GM21529 (cell line): ENCODE measurements around the gene LAMB1.

Source experiments
- ATAC-seq: cut with Tn5 transposase; IDR thresholded peaks from one replicate; pipeline ENCODE4 v1.9.1; 2021; ENCODE audit not compliant: unreplicated experiment

The LAMB1 gene

DNA sequence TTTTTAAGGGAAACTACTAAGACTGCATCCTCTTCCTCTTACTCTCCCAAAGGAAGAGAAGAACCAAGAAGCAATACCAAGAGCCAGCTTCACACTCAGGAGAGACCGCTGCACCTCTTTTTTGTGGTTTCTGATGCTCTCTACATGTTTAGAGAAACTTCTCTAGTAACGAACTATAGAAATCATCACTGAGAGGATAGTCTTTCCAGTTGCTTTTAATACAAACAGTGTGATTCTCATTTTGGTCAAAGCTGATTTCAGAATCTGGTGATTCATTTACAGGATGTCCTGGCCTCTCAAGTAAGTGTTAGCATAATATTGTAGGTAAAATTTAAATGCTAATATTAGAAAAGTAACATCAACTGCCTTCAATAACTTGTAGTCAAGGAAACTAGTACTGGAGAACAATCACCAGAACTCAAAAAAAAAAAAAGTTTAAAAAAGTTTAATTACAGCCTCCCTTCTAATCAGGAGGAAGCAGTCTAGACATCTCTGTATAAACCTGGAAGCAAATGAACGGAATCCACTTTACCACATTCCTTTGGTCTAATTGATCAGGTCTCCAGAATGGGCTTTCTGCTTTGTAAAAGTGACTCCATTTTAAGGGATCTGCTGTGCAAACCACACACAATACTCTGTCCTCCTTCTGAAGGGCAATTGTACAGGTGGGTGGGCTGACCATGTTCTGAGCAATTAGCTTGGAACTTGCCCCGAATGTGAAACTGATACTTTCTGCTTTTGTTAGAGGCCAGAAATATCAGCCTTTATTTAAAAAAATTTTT is 3.0 kb downstream of the LAMB1 start:
- no peak for ATAC-seq

- ATAC-seq, result no peak
Measured at GRCh38 chr7:107998660-107999480, 4.1 kb downstream of the LAMB1 start.

DNA sequence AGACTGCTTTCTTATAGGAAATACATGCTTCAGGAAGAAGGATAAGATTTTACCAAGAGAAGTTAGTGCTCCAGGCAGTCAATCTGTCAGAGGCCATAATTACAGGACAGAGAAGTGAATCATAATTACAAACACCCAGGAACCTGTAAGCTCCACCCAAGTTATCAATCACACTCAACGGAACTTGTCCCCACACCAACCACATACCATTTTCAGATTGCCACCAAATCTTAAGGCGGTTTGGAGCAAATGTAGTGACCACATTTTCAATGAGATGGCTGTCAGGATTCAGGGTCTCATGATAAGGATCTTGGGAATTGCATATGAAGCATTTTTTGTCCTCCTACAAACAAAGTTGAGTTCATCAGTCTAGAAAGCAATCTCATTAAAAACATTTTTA is 4.8 kb downstream of the LAMB1 start:
- no peak for ATAC-seq

DNA sequence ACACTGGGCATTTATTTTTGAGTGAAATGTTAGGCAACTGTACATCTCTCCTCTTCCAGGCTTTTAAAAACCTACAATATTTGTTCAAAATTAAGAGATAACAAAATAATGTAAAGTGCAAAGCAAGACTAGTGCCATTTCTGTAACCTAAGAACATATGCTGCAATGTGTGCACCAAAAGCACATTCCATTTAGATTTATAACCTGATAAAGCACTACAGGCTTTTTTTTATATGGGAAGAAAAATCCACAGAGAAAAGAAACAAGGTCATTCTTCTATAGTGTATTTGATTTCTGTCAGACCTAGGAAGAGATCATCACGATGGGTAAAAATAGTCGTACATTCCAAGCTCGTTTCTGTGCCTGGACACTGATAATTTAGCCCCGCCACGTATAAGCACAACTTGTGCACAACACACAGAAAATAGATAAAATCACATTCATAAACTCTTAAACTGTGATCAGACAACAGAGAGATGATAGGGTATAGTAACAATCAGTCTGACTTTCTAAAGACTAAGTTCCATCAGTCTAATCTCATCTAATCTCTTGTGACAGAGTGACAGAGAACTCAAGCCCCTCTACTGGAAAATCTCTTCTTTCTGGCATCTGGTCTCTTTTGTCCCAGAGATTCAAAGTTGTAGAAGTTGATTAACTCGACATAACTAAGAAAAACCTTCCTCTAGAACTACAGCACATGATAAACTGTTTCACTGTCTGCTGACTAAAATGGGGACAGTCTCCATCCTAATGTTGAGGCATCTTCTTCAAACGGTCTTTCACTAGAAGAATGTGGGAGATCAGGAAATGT is 6.7 kb downstream of the LAMB1 start:
- no peak for ATAC-seq

GRCh38 chr7:107995184-107996071 is 7.5 kb downstream of the LAMB1 start:
- ATAC-seq, result no peak

DNA sequence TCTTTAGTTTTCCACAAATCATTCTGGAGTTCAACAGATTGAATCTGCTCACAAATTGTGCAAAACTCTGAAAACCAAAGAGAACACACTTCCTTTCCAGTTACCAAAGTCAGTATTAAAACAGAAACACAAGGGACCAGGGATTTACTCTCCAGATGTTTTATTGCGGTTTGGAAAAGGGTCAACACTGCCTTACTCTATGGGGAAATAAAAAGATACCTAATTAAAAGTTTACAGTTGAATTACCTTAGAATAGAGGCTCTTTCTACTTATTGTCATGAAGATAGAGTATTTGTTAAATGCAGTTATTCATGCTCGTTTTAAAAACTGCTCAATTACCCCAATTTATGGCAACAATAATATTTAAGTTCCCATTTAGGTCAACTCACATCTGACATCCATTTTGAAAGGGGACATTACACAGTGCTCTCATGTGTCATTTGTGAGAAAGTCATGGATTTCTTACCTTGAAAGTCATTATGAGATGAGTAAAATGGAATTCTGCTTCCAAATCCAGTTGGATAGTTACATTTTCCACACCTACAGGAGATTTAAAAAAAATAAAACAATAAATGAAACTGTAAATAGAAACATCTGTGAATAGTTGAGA is 8.4 kb downstream of the LAMB1 start:
- no peak for ATAC-seq

DNA sequence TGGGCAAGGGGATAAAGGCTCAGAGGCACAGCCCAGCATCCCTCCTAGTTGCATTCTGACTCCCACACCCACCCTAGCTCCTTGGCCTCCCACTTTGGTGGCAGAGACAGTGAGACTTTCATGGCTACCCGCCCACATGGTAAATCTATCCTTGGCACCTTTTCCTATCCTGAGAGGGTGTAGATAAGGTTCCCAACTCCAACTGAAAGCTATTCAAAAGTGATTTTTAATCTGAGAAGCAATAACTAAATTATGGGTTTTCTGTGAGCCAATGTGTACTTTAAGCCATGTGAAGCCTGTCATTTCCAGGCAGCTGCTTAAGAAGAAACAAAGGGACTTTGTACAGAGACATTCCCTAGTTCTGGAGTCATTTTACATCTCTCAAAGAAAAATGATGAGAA is 9.1 kb downstream of the LAMB1 start:
- no peak for ATAC-seq

GRCh38 chr7:107989618-107990373 is 13.2 kb downstream of the LAMB1 start:
- no peak for ATAC-seq

DNA sequence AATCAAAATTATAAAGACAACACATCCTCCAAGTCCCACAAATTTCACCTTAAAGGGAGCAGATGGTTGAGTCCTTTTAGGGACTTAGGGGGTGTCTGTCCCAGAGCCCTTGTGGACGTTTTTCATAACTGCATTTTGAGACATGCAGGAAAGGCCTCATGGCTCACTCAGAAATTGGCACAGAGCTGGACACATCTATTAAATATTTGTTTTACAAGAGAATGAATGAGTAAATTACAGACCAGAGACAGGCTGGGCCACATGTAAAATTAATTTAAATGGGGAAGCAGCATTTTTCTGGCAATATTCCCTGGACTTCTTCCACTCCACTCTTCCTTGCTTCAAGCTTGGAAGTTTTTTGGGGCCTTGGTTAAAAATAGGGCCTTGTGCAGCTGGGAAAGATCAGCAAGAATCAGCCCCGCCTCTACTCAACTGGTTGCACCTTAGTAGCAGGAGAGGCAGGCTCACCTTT is 20.0 kb downstream of the LAMB1 start:
- ATAC-seq, result no peak

DNA sequence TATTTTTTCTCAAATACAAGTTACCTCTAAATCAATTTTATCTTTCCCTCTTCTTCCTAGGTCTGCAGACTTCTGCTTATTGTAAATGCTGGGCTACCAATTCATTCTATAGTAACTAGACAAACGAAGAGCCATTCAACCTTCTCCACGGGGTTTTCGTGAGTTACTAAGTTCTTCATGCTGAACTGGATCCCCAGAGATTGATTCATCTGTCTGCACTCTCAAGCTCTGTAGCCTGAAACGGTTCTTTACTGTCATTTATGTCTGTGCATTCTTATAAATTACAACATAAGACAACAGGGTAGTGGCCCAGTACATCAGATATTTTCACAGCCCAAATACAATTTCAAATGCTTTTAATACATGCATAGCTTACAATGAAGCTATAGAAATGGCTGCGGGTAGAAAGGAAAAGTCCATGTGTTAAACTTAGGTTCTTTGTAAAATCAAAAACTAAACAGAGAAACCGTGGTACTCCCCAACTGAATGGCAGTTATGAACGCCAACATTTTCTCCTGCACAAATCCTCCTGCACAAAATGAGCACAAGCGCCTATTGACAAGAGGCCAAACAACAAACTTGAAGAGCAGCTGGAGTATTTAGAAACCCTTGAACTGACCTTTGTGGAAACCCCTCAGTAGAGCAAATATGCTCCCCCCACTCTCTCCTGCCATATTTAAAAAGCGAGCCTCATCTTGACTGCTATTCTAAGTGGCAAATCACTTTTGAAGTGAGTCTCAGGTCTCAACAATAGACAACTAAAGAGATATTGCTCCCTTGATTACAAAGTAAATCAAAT is 20.7 kb downstream of the LAMB1 start:
- no peak for ATAC-seq

- no peak for ATAC-seq
Measured at GRCh38 chr7:107981466-107981865, 21.5 kb downstream of the LAMB1 start.

DNA sequence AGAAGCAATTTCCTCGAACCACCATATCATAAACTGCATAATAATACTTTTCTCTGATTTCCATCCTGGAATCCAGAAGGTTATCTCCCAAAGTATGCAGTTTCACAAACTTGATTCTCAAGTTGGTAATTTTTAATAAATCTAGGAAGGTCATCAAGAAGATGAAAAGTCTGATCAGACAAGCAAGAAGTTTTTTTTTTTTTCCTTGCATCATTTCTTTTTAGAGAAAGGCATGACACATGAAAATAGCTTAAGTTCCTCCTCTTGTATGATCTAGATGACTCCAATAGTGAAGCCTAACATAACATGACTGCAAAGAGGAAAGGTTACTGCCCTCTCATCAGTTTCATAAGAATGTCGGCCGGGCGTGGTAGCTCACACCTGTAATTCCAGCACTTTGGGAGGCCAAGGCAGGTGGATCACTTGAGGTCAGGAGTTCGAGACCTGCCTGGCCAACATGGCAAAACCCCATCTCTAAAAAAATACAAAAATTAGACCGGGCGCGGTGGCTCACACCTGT is 22.2 kb downstream of the LAMB1 start:
- ATAC-seq, result no peak

GRCh38 chr7:107980171-107980570 is 22.8 kb downstream of the LAMB1 start:
- ATAC-seq, result no peak

DNA sequence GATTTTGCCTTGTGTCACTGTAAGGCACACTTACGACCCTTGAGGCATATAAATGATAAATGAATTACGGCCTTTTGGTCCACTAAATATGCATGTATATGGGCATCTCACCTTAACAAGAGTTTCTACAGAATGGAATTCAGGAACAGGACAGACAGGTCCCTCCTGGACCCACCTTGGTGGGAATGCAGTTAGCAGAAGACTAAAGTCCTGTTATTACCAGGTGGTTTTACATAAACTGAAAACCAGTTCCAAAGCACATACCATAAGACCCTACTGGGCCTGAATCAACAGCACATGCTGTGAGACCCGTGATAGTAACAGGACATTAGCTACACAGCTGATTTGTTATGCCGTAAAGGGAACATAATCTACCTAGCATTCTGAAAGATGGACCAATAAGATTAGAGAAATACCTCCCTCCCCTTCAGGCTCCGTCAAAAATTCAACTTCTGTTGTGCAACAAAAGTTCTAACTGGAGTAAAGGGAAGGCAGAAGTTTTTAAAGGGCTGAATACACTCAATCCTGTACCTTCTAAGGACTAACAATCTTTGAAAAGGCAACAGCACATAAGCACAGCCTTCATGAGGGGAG is 24.0 kb downstream of the LAMB1 start:
- ATAC-seq, result no peak

- no peak for ATAC-seq
Measured at GRCh38 chr7:107977048-107977447, 25.9 kb downstream of the LAMB1 start.

GRCh38 chr7:107976620-107977019 is 26.3 kb downstream of the LAMB1 start:
- no peak for ATAC-seq

- ATAC-seq, result no peak
Measured at GRCh38 chr7:107975394-107976013, 27.5 kb downstream of the LAMB1 start.
